HCT116 (cell line): Measurements from ENCODE around the gene VASH1. TPM values are rescaled to one million over a fixed set of nuclear protein-coding genes. Genes with fewer than 3 reads are reported as not detected.
A peak's percentile ranks its signal among the peaks of the same experiment; 100 is the strongest.

ENCODE experiments used
- ATAC-seq: fragments of 200-7000 bp; cut with Tn5 transposase; 2 replicates; pipeline ENCODE4 v1.9.1; 2020; ENCODE audit warnings: mild to moderate bottlenecking, moderate library complexity
- BruUV-seq: library from RNA; stranded (reverse); fragments of 400-500 nt; replicated peaks from 2 replicates; lab custom pipeline; 2021; lab: Mats Ljungman, UMichigan
- CTCF ChIA-PET: fragments of 300-600 bp; sonication (Branson Sonifier 250); formaldehyde crosslinking; loops from one replicate; lab custom pipeline; 2021; ENCODE audit warnings: antibody characterized with exemption; lab: Charles Lee
- POLR2A ChIA-PET: fragments of 300-600, 350-600 bp; sonication (Branson Sonifier 250); formaldehyde crosslinking; loops from one replicate; lab custom pipeline; 2021; ENCODE audit warnings: antibody characterized with exemption; lab: Charles Lee
- RAD21 ChIA-PET, 2 experiments: fragments of 300-600 bp; sonication (Branson Sonifier 250); formaldehyde crosslinking; loops; one replicate each; lab custom pipeline; 2023; ENCODE audit warnings: low total read pairs in 2 of 2; ENCODE audit not compliant: uncharacterized antibody in 2 of 2, unreplicated experiment in 2 of 2, low non-redundant PET in 1 of 2; lab: Charles Lee
- DNase-seq: peaks from one replicate; pipeline ENCODE4 v3.0.0-alpha.2; 2010; ENCODE audit warnings: low read depth, low spot score
- H2AFZ ChIP-seq: fragments of 200-600 bp; shearing (Covaris generic), sonication (generic); 2 replicates; pipeline ENCODE4 v1.6.1; 2017; ENCODE audit warnings: low read depth, mixed run types, mixed read lengths, antibody characterized with exemption, low read length; ENCODE audit not compliant: poor library complexity, severe bottlenecking
- H3K27ac ChIP-seq: 2 replicates; pipeline ENCODE4 v1.5.1; 2012; ENCODE audit warnings: low read depth, low read length
- H3K27me3 ChIP-seq: fragments of 200-600 bp; sonication (generic); 2 replicates; pipeline ENCODE4 v1.6.1; 2016; ENCODE audit warnings: mixed run types, low read length, mixed read lengths; ENCODE audit not compliant: insufficient read depth
- H3K36me3 ChIP-seq, 2 experiments: fragments of 200-500 bp in 1 of 2; fragments of 200-600 bp in 1 of 2; sonication (Bioruptor generic) in 1 of 2; sonication (generic) in 1 of 2; 2 replicates each; pipeline versions ENCODE4 v1.5.1 to v1.6.1; 2014 to 2016; ENCODE audit warnings: low read length in 2 of 2, inconsistent platforms in 1 of 2, mixed read lengths in 1 of 2, mixed run types in 1 of 2; ENCODE audit not compliant: insufficient read depth in 2 of 2, control insufficient read depth in 1 of 2
- H3K4me1 ChIP-seq, 2 experiments: fragments of 200-600 bp in 1 of 2; sonication (generic) in 1 of 2; 2 replicates each; pipeline versions ENCODE4 v1.5.1 to v1.6.1; 2012 to 2017; ENCODE audit warnings: low read length in 2 of 2, inconsistent platforms in 1 of 2, mild to moderate bottlenecking in 1 of 2, mixed read lengths in 1 of 2, mixed run types in 1 of 2, moderate library complexity in 1 of 2; ENCODE audit not compliant: insufficient read depth in 2 of 2, control insufficient read depth in 1 of 2
- H3K4me2 ChIP-seq: fragments of 200-600 bp; sonication (generic); 2 replicates; pipeline ENCODE4 v1.6.1; 2017; ENCODE audit warnings: mixed run types, low read length, mixed read lengths
- H3K4me3 ChIP-seq, 2 experiments: fragments of 200-600 bp in 1 of 2; sonication (generic) in 1 of 2; replicated peaks in 1 of 2; 2 replicates each; pipeline ENCODE4 v1.5.1; 2011 to 2016; ENCODE audit warnings: low read length in 2 of 2, control low read depth in 1 of 2, low read depth in 1 of 2, mild to moderate bottlenecking in 1 of 2, mixed read lengths in 1 of 2, mixed run types in 1 of 2
- H3K79me2 ChIP-seq: fragments of 200-600 bp; sonication (generic); 2 replicates; pipeline ENCODE4 v1.6.1; 2017; ENCODE audit warnings: mild to moderate bottlenecking, mixed run types, low read length, moderate library complexity, mixed read lengths; ENCODE audit not compliant: insufficient read depth
- H3K9ac ChIP-seq: fragments of 200-600 bp; sonication (generic); 2 replicates; pipeline ENCODE4 v1.6.1; 2016; ENCODE audit warnings: low read length, mixed read lengths
- H3K9me2 ChIP-seq: fragments of 200-600 bp; sonication (generic), shearing (Covaris generic); 2 replicates; pipeline ENCODE4 v1.6.1; 2017; ENCODE audit warnings: mixed run types, mild to moderate bottlenecking, moderate library complexity; ENCODE audit not compliant: insufficient read depth
- H3K9me3 ChIP-seq, 2 experiments: fragments of 200-500 bp in 1 of 2; fragments of 200-600 bp in 1 of 2; sonication (Bioruptor generic) in 1 of 2; sonication (generic) in 1 of 2; 2 replicates each; pipeline ENCODE4 v1.6.1; 2014 to 2017; ENCODE audit warnings: low read length in 2 of 2, mixed read lengths in 2 of 2, inconsistent platforms in 1 of 2, low read depth in 1 of 2, mild to moderate bottlenecking in 1 of 2, mixed run types in 1 of 2, moderate library complexity in 1 of 2; ENCODE audit not compliant: control insufficient read depth in 1 of 2, insufficient read depth in 1 of 2
- H4K20me1 ChIP-seq: fragments of 200-600 bp; sonication (generic), shearing (Covaris generic); 2 replicates; pipeline ENCODE4 v1.6.1; 2017; ENCODE audit warnings: mixed run types, mild to moderate bottlenecking, moderate library complexity; ENCODE audit not compliant: insufficient read depth
- ATF3 ChIP-seq: IDR thresholded peaks from 2 replicates; pipeline ENCODE4 v1.6.1; 2012
- CTCF ChIP-seq, 3 experiments: fragments of 200-600 bp in 1 of 3; sonication (generic) in 1 of 3; IDR thresholded peaks in 2 of 3; conservative IDR thresholded peaks in 1 of 3; 2 replicates each; pipeline ENCODE4 v1.5.1; 2012 to 2017; ENCODE audit warnings: low read depth in 2 of 3, low read length in 2 of 3, antibody characterized with exemption in 1 of 3, borderline replicate concordance in 1 of 3, control low read depth in 1 of 3, mild to moderate bottlenecking in 1 of 3, mixed read lengths in 1 of 3, mixed run types in 1 of 3, moderate library complexity in 1 of 3; ENCODE audit not compliant: insufficient read depth in 1 of 3
- EGR1 ChIP-seq: IDR thresholded peaks from 2 replicates; pipeline ENCODE4 v1.6.1; 2012; ENCODE audit warnings: low read depth
- EZH2 ChIP-seq: fragments of 200-600 bp; sonication (generic); IDR thresholded peaks from 2 replicates; pipeline ENCODE4 v1.6.1; 2017; ENCODE audit warnings: antibody characterized with exemption, mixed run types
- EZH2phosphoT487 ChIP-seq: fragments of 200-600 bp; IDR thresholded peaks from 2 replicates; pipeline ENCODE4 v1.6.1; 2018; ENCODE audit warnings: antibody characterized with exemption, borderline replicate concordance
- FOSL1 ChIP-seq: IDR thresholded peaks from 2 replicates; pipeline ENCODE4 v1.6.1; 2012; ENCODE audit warnings: low read depth
- POLR2A ChIP-seq: IDR thresholded peaks from 2 replicates; pipeline ENCODE4 v1.7.0; 2011; ENCODE audit warnings: borderline replicate concordance; ENCODE audit not compliant: insufficient read depth, insufficient read length; ENCODE audit errors: extremely low read depth
- RAD21 ChIP-seq: IDR thresholded peaks from 2 replicates; pipeline ENCODE4 v1.6.1; 2012; ENCODE audit warnings: low read depth, mild to moderate bottlenecking
- SIN3A ChIP-seq: IDR thresholded peaks from 2 replicates; pipeline ENCODE4 v1.6.1; 2012; ENCODE audit warnings: low read depth
- SRF ChIP-seq: IDR thresholded peaks from 2 replicates; pipeline ENCODE4 v1.6.1; 2012; ENCODE audit warnings: low read depth
- ZFX ChIP-seq: fragments of 450-650 bp; IDR thresholded peaks from 2 replicates; pipeline ENCODE4 v1.6.1; 2017
- ZNF274 ChIP-seq: fragments of 200-500 bp; sonication (Bioruptor generic); IDR thresholded peaks from 2 replicates; pipeline ENCODE4 v1.6.1; 2014; ENCODE audit warnings: mild to moderate bottlenecking, low read depth, low read length, inconsistent platforms
- intact Hi-C: fragments of 100-400 bp; cut with micrococcal nuclease; formaldehyde crosslinking; loops from 2 replicates; pipeline ENCODE4 v1.10.0; 2022
- total RNA-seq: library from RNA; stranded (reverse); gene quantifications from one replicate; pipeline ENCODE4 v1.2.1, GENCODE V29; 2021; ENCODE audit not compliant: unreplicated experiment
- TF ChIP-seq, protein P1 (sequence below): IDR thresholded peaks from 2 replicates; pipeline ENCODE4 v1.6.1; 2011; ENCODE audit warnings: mild to moderate bottlenecking, low read length, moderate library complexity; ENCODE audit not compliant: insufficient replicate concordance; ENCODE audit errors: extremely low read depth
- TF ChIP-seq, protein P2 (sequence below): IDR thresholded peaks from 2 replicates; pipeline ENCODE4 v1.6.1; 2012

VASH1 gene
- total RNA-seq, 1 experiment from 2014 or later = 13.3 TPM

- no peak for TF ChIP-seq SIN3A
- no peak for TF ChIP-seq EZH2
- TF ChIP-seq, protein P1, sequence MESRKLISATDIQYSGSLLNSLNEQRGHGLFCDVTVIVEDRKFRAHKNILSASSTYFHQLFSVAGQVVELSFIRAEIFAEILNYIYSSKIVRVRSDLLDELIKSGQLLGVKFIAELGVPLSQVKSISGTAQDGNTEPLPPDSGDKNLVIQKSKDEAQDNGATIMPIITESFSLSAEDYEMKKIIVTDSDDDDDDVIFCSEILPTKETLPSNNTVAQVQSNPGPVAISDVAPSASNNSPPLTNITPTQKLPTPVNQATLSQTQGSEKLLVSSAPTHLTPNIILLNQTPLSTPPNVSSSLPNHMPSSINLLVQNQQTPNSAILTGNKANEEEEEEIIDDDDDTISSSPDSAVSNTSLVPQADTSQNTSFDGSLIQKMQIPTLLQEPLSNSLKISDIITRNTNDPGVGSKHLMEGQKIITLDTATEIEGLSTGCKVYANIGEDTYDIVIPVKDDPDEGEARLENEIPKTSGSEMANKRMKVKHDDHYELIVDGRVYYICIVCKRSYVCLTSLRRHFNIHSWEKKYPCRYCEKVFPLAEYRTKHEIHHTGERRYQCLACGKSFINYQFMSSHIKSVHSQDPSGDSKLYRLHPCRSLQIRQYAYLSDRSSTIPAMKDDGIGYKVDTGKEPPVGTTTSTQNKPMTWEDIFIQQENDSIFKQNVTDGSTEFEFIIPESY = no peak
- no peak for TF ChIP-seq ZNF274
- no peak for TF ChIP-seq SRF
- TF ChIP-seq EZH2phosphoT487 = no peak
Measured at GRCh38 chr14:76775695-76776427, 14.6 kb downstream of the VASH1 start (continued).

- peak; percentile 47 for ATAC-seq
- TF ChIP-seq CTCF (IDR thresholded peaks at IDR 0.05 in 2 of 3, conservative IDR thresholded peaks at IDR 0.05 in 1 of 3; ENCODE audit: borderline replicate concordance in 1 of 3, insufficient read depth in 1 of 3, low read depth in 2 of 3, low read length in 2 of 3) (no peak), ATF3 (no peak), SIN3A (no peak), RAD21 (no peak), ZFX (no peak), EGR1 (no peak), POLR2A (no peak), FOSL1 (no peak)
- TF ChIP-seq, protein P2, sequence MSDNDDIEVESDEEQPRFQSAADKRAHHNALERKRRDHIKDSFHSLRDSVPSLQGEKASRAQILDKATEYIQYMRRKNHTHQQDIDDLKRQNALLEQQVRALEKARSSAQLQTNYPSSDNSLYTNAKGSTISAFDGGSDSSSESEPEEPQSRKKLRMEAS = no peak
- TF ChIP-seq, protein P1 = no peak
Measured at GRCh38 chr14:76776428-76777251, 15.4 kb downstream of the VASH1 start.

More at GRCh38 chr14:76776428-76777251, 15.4 kb downstream of the VASH1 start:
- intact Hi-C loops = no loop called here
- H3K4me2 ChIP-seq = no peak overlapping the region
- peaks cover 15 to 24% of the 10 kb centered on the region in 2 experiments for H3K4me1 ChIP-seq
- no peaks in the 10 kb centered on the region; a peak in 1 of 4 replicates for H3K36me3 ChIP-seq
- ChIA-PET CTCF (interaction anchor here (0.9 to 1.8 kb wide), 2 partner anchors 9 to 66 kb away, joined by 3 to 10 read pairs; no protein-coding TSS in a partner anchor), POLR2A (interaction anchor here (1.0 kb wide), 1 partner anchor 9 kb away, joined by 3 read pairs; no protein-coding TSS in a partner anchor), RAD21 (no interaction called here)
- no TSS peak for BruUV-seq
- no peaks in the 10 kb centered on the region for H3K9me2 ChIP-seq
- H4K20me1 ChIP-seq = no peaks in the 10 kb centered on the region
- no peaks in the 10 kb centered on the region for H3K9me3 ChIP-seq
- no peak overlapping the region for H3K27ac ChIP-seq
- no peaks in the 10 kb centered on the region for H3K79me2 ChIP-seq
- no peak for DNase-seq
- no peaks in the 10 kb centered on the region for H3K27me3 ChIP-seq
- no peak overlapping the region for H3K9ac ChIP-seq
- H2AFZ ChIP-seq = no peak overlapping the region
- no peak overlapping the region for H3K4me3 ChIP-seq
